HG03439 (cell line): ENCODE results near the gene GLI2.

Experiments used
- ATAC-seq: cut with Tn5 transposase; IDR thresholded peaks from one replicate; pipeline ENCODE4 v1.9.1; 2021; ENCODE audit warnings: mild to moderate bottlenecking, moderate library complexity; ENCODE audit not compliant: unreplicated experiment

GLI2 gene

GRCh38 chr2:120736624-120737339 is 1.1 kb downstream of the GLI2 start:
- ATAC-seq: no peak

- ATAC-seq: no peak
Measured at GRCh38 chr2:120737340-120738101, 1.9 kb downstream of the GLI2 start.

DNA sequence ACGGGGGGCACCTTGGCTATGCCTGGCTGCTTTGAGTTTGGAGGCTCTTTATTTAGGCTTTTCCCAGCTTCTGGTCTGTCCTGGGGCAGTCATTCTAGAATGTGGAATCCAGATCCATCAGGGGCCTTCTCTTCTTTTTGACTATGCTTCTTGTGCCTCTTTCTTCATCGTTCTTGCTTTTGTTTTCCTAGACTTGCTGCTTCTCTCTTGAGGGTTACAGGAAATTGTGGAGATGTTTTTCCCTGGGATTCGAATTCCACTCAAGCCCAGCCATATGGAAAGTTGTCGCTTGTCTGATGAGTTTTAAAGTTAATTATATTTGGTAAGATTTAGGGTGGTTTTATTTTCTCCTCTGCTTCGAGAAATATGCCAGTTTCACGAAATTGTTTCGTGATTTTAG is 2.4 kb downstream of the GLI2 start:
- ATAC-seq: no peak

GRCh38 chr2:120738786-120739437 is 3.2 kb downstream of the GLI2 start:
- ATAC-seq: no peak

GRCh38 chr2:120739438-120740090 is 3.9 kb downstream of the GLI2 start:
- ATAC-seq: no peak

DNA sequence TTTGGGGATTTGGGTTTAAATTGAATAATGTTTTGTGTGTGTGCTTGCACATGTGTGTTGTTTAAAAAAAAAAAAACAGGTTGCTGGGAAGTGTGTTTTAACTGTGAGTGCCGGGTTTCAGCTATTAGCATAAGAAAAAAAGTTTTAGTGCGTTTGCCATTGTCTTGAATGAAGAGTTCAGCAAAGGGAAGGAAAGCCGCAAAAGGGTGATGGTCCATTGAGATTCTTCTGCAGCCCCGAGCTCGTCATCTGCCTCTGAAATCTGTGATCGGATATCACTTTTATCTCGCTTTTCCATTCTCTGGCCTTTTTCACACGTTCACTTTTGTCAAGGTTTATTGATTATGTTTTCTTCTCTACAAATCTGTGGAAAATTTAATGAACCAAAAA is 4.7 kb downstream of the GLI2 start:
- no peak for ATAC-seq

- no peak for ATAC-seq
Measured at GRCh38 chr2:120740765-120741524, 5.3 kb downstream of the GLI2 start.

- ATAC-seq: no peak
Measured at GRCh38 chr2:120741571-120742561, 6.2 kb downstream of the GLI2 start.

DNA sequence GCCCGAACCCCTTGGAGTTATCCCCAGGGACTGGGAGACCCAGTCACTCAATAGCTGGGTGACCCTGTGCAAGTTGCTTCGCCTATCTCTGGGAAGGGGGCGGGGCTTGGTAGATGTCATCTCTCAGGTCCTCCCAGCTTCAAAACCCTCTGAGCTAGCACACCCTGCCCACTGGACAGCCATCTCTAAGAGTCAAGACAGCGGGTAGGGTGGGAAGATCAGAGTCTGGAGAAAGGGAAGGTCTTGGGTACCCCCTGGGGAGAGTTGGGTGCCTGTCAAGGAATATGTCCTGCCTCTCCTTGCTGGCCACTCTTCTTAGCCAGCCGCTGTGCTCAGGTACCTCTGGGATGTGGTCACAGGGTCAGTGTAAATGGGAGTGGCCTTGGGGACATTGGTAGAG is 8.0 kb downstream of the GLI2 start:
- no peak for ATAC-seq

DNA sequence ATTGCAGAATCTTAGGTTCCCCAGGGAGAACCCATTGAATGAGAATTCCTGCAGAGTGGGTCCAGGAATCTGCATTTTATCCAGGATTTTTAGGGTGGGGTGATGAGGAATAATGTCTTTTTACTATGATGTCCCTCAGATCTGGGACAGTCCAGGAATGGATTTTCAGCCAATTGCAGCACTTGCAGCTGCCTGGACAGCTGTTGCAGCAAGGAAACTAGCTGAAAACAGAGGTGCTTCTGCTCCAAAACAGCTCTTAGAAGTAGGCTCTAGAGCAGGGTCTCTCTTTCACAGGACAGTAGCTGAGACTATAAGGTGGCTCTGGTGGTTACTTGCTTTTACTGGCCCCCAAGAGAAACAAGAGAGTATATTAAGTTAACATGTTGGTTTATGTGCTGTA is 9.1 kb downstream of the GLI2 start:
- ATAC-seq: no peak

DNA sequence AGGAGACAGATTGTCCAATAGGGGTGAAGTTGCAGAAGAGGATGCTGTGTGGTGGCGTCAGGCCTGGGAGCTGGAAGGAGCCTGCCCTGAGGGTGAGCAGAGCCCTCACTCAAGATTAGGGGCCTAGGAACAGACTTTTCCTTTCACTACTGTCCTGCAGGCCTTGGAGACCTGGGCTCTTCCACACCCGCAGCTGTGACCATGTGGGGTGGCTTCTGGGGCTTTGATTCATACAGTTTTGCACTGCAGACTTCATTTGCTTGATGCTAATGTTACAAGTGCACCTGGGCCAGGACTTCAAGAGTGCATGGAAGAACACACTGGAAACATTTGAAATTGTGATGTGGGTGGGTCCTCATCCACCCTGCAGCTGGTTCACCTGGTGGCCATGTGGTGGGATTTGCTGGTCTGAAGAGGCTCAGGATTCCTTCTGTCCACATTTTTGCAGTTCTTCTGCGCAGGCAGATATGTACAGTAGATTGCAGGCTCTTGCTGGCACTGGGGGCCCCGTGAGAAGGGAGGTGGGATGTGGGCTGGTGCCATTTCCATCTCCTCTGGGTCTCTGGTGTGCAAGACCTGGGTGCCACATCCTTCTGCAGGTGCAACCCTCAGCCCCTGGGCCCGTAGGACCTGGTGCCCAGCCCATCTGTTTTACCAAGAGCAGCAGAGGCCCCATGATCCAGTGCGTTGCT is 9.9 kb downstream of the GLI2 start:
- ATAC-seq: no peak

- ATAC-seq: no peak
Measured at GRCh38 chr2:120746144-120746543, 10.5 kb downstream of the GLI2 start.

- no peak for ATAC-seq
Measured at GRCh38 chr2:120747281-120747680, 11.6 kb downstream of the GLI2 start.

DNA sequence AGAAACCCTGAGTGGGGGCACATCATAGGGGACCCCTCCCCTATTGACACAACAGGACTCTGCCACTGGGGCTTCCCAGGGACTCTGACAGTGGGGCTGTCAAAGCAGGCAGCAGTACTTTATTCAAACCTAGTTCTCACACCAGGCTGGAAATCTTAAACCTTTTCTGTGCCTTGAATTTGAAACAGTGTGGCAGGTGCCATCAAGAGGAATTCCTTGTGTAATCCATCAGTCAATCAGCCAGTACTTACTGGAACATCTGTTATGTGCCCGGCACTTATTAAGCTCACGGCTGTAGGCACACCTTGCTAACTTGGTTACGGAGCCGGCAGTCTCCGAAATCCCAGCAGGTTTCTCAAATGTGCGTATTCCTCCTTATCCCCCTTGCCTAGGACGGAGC is 12.0 kb downstream of the GLI2 start:
- no peak for ATAC-seq

GRCh38 chr2:120748310-120748709 is 12.6 kb downstream of the GLI2 start:
- no peak for ATAC-seq

GRCh38 chr2:120748741-120749140 is 13.1 kb downstream of the GLI2 start:
- ATAC-seq: no peak

DNA sequence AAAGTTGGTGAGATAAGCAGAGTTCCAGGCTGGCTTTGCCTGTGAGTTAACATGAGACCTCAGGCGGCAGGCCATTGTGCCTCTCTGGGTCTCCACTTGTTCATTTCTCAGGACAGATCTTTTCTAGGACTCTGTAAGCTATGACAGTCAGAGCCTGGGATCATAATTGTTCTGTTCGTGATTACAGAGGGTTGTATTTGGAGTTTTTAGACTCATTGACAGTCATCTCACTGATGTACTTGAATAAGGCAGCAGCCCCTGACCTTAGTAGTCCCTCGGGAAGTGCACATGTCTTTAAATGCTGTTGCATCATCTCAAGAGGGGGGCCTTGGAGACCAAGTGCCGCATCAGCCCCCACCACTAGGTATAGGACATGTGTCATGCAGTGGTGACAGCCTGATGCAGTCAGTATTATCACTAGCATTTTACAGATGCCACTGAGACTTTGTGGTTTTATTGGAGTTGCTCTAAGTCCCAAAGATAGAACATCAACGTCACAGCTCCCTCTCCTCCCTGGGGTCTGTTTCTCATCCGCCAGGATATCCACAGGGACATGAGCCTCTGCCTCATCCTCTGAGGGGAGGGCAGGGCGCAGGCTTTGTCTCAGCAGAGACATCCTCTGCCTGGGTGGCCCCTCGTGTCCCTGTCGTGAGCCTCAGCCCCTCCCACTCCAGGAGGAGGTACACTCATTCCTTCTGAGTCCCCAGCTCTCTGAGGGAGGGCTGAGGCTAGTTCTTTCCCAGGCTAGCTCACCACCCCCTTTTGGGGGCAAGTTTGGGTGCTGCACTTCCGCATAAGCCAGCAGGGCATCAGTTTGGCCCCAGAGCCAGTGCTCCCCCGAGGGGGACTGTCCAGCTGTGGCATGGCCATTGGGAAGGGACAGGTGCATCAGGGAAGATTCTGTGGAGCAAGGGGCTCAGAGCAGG is 14.1 kb downstream of the GLI2 start:
- ATAC-seq: no peak
